ENCODE data around the gene UBE2G2.

UBE2G2 gene

GRCh38 chr21:44791993-44792392 is 9.6 kb downstream of the UBE2G2 start:
- DNase-seq (ENCODE audit: low read depth in 2 of 2) = no peak

GRCh38 chr21:44791246-44791645 is 10.4 kb downstream of the UBE2G2 start:
- DNase-seq (ENCODE audit: low read depth in 2 of 2) = no peak

- no peak for DNase-seq (ENCODE audit: low read depth in 2 of 2)
Measured at GRCh38 chr21:44790368-44790767, 11.3 kb downstream of the UBE2G2 start.

GRCh38 chr21:44789880-44790279 is 11.7 kb downstream of the UBE2G2 start:
- DNase-seq (ENCODE audit: low read depth in 2 of 2) = no peak

GRCh38 chr21:44785620-44786335 is 15.8 kb downstream of the UBE2G2 start:
- DNase-seq (ENCODE audit: low read depth in 2 of 2) = no peak

- no peak for DNase-seq (ENCODE audit: low read depth in 2 of 2)
Measured at GRCh38 chr21:44784810-44785209, 16.8 kb downstream of the UBE2G2 start.

GRCh38 chr21:44783020-44783696 is 18.5 kb downstream of the UBE2G2 start:
- DNase-seq (ENCODE audit: low read depth in 2 of 2) = no peak

GRCh38 chr21:44780767-44781459 is 20.7 kb downstream of the UBE2G2 start:
- no peak for DNase-seq (ENCODE audit: low read depth in 2 of 2)

GRCh38 chr21:44780137-44780502 is 21.5 kb downstream of the UBE2G2 start:
- no peak for DNase-seq (ENCODE audit: low read depth in 2 of 2)

GRCh38 chr21:44779417-44780136 is 22.0 kb downstream of the UBE2G2 start:
- DNase-seq (ENCODE audit: low read depth in 2 of 2) = no peak

- no peak for DNase-seq (ENCODE audit: low read depth in 2 of 2)
Measured at GRCh38 chr21:44778983-44779382, 22.6 kb downstream of the UBE2G2 start.

GRCh38 chr21:44778499-44778911 is 23.1 kb downstream of the UBE2G2 start:
- DNase-seq (ENCODE audit: low read depth in 2 of 2) = no peak

- no peak for DNase-seq (ENCODE audit: low read depth in 2 of 2)
Measured at GRCh38 chr21:44778094-44778493, 23.5 kb downstream of the UBE2G2 start.

GRCh38 chr21:44774972-44775371 is 26.6 kb downstream of the UBE2G2 start:
- no peak for DNase-seq (ENCODE audit: low read depth in 2 of 2)

GRCh38 chr21:44773291-44773932 is 28.2 kb downstream of the UBE2G2 start:
- no peak for DNase-seq (ENCODE audit: low read depth in 2 of 2)

GRCh38 chr21:44771896-44772525 is 29.6 kb downstream of the UBE2G2 start:
- DNase-seq (ENCODE audit: low read depth in 2 of 2) = no peak

GRCh38 chr21:44767834-44768831 is 33.5 kb downstream of the UBE2G2 start:
- DNase-seq (ENCODE audit: low read depth in 2 of 2) = no peak

- DNase-seq (ENCODE audit: low read depth in 2 of 2) = no peak
Measured at GRCh38 chr21:44766818-44767354, 34.7 kb downstream of the UBE2G2 start.

GRCh38 chr21:44766014-44766817 is 35.4 kb downstream of the UBE2G2 start:
- no peak for DNase-seq (ENCODE audit: low read depth in 2 of 2)
